ENCODE results near the gene HYAL1.
A peak's percentile ranks its signal among the peaks of the same experiment; 100 is the strongest.
"Not testable (repeated sequence)": the region's sequence is repeated elsewhere in the genome, so short reads cannot be mapped to it uniquely, and the experiment has no call there.

The HYAL1 gene

DNA sequence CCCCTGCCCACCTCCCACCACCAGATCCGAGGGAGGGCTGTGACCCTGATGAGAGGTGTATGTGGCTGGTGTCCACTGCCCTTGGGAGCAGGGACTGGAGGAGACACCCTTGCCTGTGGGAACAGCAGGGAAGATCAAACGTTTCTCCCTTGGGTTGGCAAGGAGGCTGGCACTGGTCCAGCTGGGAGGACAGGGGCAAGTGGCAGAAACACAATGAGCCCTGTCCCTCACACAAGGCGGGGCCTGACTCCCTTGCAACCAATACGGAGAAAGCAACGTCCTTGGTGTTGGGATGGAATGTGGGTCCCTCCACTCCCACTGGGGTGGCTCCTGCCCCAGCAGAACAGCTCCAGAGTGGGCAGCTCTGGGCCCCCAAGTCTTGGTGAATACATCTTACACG is 13.9 kb upstream of the HYAL1 start:
- no peak for ATAC-seq

DNA sequence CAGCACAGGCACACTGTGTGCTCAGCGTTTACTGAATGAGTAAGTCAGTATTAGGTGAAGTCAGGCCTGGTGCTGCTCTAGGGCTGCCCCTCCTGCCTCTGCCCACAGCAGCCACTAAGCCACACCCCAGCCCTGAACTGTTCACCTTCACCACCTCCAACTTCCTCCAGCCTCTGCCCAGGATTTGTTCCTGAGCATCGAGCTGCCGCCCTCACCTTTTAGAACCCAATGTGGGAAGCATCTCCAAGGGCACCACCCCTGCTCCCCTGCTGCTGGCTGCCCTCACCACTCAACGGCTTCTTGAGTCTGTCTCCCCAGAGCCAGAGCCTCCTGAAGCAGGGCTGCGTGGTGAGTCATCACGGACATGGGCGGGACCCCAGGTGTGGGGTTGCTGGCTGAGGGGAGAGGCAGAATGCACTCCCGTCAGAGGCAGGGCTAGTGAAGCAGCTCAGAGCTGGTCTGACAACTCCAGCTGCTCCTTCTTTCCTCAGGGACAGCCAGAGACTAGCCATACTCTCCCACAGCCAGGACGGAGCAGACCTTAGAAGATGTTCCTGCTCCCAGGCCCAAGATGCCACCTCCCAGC is 13.4 kb upstream of the HYAL1 start:
- peak; percentile 48 to 53 for ATAC-seq

DNA sequence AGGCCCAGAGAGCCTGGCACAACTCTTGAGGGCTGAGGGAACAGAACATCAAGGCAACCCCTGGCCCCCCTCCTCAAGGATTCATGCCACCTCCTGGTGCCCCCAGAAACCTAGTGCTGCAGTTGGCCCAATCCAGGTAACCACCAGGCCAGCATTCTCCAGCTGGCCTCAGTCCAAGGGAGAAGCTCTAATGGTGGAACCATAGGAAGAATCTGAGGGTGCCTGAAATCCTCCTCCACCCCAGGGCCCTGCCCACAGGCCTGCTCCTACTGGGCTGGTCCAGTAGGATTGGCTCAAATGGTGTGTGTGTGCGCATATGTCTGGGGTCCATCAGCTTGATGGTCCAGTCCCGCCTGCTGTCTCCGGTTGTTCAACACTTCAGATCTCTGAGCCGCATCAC is 11.4 kb upstream of the HYAL1 start:
- no peak for ATAC-seq

DNA sequence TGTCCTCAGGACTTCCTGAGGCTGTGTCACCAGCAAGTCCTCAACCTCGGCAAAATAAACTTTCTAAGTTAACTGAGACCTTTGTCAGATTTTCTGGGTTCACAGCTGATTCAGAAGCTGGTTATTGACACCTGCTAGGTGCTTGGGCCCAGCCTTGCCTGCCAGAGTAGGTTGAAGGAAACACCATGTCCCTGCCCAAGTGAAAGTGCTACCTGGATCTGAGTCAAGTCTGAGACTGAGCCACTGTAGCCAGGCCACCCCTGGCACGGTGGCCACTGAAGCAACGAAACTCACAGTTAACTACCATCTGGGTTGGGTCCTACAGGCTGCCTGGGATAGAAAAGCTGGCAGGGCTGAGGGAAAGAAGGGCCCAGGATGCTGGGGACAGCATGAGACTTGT is 11.0 kb upstream of the HYAL1 start:
- no peak for ATAC-seq

DNA sequence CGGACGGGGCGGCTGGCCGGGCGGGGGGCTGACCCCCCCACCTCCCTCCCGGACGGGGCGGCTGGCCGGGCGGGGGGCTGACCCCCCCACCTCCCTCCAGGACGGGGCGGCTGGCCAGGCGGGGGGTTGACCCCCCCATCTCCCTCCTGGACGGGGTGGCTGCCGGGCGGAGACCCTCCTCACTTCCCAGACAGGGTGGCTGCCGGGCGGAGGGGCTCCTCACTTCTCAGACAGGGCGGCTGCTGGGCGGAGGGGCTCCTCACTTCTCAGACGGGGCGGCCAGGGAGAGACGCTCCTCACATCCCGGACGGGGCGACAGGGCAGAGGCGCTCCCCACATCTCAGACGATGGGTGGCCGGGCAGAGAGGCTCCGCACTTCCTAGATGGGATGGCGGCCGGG is 8.7 kb upstream of the HYAL1 start:
- ATAC-seq = not testable (repeated sequence)

DNA sequence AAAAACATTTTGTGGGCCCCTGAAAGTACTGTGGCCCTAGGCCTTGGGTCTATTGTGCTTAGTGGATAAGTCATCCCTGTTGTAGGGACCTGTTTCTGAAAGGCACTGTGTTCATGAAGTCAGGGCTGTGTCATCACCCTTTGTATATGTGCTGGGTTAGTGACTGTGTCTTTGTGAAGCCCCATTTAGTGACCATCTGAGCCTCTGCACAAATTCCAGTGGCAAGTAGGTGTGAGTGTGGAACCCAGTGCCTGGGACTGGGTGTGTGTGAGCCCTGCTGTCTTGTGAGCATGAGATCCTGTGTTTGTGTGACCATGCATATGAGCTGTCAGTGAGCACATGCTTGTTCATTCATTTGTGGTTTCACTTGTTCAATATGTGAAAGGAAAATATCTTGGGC is 1.2 kb upstream of the HYAL1 start:
- ATAC-seq = peak; percentile 65 to 72

DNA sequence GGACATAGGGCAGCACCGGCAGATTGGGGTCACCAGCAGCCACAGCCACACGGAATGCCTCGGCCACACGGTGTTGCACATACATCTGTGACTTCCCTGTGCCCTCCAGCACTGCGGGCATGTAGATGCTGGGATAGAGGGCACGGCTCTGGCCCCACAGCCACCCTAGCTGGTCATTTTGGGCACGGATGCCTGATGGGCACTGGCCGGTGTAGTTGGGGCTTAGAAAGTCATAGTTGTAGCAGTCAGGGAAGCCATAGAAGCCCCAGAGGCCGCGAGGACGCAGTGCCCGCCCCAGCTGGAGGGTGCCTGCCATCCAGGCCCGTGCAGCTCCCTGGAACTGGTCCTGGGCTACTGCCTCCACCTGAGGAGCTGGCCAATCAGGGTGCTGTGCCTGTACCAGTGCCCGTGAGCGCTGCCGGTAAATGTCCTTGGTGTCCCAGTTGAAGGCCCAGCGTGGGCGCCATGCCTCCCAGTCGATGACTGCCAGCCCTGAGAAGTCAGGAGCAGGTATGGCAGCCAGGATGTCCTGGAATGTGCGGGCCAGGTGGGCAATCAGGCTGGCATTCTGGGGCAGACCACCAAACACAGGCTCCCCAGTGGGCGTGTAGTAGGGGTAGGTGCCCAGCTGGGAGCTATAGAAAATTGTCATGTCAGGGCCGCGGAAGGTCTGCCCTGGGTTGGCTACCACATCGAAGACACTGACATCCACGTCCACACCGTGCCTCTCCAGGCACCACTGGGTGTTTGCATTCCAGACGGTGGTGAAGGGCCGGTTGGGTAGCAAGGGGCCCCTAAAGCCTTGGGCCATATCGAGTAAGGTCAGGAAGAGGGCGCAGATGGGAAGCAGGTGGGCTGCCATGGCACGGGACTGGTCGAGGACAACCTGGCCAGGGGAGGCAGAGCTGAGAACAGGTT is 1.0 kb downstream of the HYAL1 start:
- no peak for ATAC-seq

DNA sequence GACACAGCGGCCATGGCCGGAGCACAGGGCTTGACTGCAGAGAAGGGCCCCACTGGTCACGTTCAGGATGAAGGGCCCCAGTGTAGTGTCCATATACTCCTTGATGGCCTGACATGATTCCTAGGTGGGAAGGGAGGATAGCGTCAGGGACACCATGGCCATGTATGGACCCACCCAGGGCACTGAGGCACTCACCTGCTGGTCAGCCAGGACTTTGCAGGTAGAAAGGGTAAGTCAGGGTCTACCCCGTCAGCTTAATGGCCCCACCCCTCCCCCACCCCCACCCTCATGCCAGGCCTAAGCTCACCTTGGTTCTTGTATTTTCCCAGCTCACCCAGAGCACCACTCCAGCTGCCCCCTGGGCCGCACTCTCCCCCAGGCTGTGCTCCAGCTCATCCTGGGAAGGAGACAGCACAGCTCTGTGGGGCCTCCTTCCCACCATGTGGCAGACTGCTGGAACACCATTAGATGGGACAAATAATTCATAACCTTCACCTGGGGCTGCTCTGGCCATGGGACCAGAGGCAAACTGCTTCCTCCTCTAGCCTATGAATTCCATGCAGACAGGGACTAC is 2.6 kb downstream of the HYAL1 start:
- ATAC-seq = no peak

DNA sequence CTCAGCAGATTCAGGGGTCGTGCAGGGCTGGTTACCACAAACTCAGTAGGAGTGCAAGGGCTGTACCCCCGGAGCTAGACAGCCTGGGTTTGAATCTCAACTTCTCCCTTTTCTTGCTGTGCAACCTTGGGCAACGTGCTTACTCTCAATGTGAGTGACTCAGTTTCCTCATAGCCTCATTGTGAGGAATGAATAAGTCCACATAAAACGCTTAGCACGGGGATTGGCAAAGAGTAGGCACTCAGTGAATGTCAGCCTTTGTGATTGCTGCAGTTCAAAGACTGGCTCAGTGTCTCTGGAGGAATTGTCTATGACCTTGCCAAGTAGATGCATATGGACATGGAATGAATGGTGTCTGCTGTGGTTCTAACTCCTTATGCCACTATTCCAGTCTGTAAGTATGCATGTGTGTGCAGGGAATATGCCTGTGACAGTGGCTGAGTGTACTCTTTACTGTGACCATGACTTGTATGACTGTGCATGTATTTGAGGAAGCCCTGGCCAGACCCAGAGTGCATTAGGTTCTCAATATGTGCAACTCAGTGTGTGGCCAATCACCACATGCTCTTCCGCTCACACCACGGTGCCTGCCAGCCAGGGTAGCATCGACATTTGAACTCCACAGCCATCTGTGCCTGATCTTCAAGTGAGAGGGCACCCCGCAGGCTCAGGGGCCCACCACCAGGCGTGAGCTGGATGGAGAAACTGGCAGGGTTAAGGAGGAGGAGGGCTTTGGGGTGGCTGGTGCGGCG is 3.3 kb downstream of the HYAL1 start:
- no peak for ATAC-seq

DNA sequence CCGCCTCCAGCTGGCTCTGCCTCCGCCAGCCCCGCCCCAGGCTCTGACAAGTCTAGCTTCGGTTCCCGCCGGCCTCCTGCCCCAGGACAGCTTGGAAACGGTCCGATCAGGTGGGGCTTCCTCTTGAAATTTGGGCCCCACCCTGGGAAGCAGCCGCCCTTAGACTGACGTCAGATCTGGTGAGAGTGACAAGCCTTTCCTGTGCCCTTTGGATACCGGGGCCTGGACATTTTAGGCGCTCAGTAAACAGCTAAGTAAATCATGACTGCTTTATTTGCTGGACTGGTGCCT is 3.8 kb downstream of the HYAL1 start:
- ATAC-seq = no peak

DNA sequence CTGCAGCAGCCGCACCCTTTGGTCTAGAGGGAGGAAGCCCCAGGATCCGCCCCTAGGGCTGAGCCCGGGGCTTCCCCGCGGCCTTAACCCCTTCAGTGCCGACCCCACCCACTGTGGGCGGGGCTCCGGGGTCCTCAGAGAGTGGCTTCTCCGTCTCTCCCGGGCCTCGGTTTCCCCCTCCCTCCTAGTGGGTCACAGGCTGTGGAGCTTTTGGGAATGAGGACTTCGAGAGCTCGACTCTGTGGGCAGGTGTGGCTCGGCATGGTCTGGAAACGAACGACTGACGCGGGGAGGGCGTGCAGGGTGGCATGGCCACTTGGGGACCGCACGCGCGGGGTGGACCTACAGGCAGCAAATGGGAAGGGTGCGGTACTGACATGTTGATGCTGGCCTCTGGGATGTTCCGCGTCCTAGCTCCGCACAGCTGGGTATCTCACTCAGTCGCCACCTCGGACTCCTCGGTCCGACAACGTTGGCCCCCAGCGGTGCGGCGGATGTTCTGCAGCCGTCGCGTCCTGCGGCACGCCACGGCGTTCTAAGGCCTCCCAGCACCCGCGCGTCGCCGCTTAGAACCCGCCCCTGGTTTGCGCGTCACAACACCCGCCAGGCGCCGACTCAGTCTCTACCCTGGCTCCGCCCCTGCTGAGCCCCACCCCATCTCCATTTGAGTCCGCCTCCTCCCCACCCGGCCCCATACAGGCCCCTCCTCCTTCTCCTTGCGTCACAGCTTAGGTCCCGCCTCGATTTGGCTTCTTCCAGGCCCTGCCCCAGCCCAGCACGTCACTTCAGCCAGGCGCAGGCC is 4.3 kb downstream of the HYAL1 start, which contains the start of the genes HYAL3 and NAA80:
Gene HYAL3 (minus strand): TSS at position 570 of the 802 bp plus-strand sequence. CDS start 3,803 bp downstream, outside the sequence.
Gene NAA80 (minus strand): TSS at position 570 of the 802 bp plus-strand sequence. CDS start 1,942 bp downstream, outside the sequence.
- peak; percentile 86 to 89 for ATAC-seq

DNA sequence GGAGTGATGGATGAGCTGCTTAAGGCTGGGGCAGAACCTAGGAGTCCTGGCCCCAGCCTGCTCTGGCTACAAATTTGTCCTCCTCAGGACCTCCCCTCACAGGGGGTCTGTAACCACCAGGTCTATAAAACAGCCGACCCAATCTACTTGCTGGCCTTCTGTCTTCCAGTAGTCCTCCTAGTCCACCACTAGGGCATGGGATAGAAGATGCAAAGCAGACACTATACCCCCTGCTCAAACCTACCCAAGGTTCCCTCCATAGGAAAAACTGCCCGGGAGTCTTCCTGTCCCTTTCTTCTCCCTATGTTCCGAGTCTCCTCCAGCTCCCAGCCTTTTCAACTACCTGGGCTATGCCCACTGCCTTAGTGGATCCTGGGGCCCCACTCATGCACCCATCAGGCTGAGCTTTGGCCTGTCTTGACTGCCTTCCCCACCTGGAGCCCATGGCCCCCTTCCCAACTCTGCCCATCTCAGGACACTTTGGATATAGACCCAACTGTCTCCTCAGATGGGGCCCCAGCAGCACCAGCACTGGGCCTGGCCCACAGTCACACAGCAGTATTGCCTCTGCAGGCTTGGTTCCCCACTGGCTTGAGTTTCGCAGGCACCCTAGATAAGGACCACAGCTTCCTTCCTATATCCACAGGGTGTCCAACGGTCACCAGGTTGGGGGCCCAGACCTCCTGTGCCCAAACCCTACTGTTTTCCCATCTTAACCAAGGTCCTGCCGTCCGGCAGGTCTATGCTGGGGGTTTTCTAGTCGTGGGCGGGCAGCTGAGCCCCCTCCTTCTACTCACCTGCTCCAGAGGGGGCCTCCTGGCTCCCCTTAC is 5.3 kb downstream of the HYAL1 start:
- ATAC-seq = no peak

DNA sequence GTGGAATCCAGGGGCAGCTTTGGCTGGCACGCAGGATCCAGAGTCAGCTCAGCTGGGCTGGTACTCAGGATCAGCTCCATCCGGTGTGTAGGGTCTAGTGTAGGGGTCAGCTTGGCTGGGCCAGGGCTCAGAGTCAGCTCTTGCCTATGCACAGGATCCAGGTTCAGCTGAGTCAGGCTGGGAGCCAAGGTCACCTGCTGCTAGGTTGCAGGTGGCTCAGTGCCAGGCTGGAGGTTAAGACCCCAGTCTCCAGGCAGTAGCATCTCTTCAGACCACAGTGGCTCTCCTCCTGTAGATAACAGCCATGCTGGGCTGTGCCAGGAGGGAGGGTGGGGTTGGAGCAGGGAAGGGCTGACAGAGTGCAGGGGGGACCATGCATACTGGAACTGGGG is 6.0 kb downstream of the HYAL1 start:
- no peak for ATAC-seq

DNA sequence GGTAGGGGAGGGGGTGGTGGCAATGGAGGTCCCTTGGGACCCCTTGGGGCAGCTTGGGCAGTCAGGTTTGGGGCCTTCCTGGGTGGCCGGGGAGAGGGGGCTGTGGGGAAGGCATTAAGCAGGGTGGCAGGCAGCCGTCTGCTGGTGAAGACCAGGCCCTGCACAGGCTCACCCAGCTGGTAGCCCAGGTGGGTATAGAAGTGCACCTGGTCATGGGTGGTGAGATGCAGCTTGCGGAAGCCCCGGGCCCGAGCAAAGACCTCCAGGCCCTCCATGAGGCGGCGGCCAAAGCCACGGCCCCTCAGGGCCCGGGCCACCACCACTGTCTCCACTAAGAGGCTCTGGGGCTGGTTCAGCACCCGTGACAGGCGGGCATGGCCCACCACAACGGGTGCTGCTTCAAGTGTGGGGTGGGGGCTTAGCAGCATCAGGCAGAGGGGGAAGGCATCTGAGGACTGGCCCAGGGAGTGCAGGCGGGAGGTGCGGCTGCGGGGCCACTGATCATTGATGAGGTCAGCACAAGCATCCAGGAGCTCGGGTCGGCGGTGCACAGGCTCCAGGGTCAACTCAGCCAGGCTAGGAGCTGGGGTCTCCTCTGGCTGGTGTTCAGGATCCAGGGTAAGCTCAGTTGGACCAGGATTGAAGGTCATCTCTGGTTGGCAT is 6.5 kb downstream of the HYAL1 start:
- no peak for ATAC-seq

DNA sequence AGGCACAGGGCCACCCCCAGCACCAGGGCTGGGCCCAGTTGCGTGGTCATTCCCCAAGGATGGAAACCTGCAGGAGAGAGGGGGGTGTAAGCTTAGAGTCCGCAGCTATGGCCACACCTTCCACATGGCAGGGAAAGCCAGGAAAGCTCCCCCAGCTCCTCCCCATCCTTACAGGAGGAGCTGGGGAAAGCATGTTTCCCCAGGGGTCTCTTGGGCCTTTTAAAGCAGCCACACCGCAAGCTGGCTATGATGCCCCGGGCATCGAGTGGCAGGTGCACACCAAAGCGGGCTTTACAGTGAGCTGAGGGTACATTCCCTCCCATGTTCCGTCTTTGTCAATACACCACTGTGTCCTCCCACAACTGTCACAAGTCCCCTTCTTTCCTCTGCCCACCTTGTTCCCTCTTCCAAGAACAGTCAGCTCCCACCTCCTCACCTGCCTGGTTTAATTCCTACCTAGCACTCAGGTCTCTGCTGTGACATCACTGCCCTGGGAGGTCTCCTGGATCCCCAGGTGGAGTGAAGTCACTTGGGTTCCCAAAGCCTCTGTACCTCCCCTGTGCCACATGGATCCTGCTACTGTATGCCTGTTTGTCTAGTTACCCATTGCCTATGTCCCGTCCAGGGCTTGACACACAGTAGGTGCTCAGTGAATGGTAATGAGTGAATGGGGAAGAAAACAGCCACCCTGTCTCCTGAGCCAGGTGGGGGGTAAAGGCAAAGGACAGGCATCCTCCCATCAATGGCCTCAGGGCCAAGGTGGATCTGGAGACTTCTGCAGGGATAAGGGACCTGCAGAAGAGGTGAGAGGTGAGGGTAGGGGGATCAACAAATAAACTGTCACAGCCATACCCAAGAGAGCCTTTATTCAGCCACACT is 7.6 kb downstream of the HYAL1 start:
- no peak for ATAC-seq

DNA sequence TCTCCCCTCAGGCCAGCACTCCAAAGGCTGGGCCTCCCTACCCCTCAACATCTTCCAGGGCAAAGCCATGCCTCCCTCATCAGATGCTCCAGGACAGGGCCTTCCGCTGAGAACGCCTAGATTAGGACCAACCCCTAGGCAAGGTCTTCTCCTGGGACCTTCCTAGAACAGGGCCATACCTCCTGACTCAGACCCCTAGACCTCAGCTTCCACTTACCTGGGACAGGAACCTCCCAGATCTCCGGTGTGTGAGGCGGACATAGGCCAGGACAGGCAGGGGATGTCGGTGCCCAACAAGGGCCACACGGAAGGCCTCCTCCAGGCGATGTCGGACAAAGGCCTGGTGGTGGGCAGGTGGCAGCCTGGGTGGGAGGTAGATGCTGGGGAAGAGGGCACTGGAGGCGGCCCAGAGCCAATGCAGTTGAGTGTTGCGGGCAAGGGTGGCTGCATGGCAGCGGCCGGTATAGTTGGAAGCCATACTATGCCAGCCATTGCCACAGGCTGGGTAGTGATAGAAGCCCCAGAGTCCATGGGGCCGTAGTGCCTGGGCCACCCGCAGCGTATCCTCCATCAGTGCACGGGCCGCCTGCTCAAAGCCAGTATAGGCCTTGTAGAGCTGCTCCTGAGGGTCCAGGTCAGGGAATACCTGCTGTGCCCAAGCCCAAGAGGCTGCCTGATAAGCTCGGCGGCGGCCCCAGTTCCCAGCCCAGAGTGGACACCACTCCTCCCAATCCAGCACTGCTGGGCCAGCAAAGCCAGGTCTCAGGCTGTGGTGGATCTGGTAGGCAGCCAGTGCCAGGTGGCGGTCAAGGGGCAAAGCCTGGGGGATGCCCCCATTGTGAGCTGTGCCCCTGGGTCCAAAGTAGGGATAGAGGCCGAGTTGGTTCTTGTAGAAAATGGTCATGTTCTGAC is 8.6 kb downstream of the HYAL1 start:
- no peak for ATAC-seq

DNA sequence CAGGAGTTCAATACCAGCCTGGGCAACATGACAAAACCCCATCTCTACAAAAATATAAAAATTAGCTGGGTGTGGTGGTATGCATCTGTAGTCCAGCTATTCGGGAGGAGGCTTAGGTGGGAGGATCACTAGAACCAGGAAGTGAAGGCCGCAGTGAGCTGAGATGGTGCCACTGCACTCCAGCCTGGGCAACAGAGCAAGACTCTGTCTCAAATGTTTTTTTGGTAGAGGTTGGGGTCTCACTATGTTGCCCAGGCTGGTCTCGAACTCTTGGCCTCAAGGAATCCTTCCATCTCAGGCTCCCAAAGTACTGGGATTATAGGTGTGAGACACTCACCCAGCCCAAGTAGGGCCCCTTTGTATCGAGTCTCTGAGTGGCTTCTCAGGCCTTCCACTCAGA is 9.3 kb downstream of the HYAL1 start:
- ATAC-seq = no peak

DNA sequence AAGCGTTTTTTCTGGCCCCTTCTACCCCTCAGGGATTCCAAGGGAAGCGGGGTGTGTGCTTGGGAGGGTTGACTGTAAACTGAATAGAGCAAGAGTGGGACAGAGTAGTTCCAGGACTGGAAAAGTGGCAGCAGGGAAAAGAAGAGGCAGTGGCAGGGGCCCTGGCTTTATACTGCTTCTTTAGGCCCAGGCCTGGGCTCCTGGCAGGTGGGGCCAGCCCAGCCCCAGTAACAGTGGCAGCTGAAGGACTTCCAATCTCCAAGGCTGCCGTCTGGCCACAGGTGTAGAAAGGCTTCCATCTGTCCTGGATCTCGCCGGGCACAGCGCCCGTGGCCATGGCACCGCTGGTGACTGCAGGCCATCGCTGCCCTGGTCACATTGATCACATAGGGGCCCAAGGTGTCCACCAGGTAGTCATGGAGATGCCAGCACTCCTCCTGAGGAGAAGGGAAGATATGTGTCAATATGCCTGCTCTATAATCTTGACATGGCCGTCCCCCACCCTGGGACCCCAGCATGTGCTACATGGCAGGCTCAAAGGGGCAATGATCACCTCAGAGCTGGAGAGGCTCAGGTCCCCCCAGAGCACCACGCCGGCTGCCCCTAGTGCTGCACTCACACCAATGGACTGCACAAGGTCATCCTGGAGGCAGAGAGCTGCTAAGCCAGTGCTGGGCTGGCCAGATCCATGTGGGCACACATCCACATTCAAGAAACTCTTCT is 10.1 kb downstream of the HYAL1 start:
- ATAC-seq = no peak
